Renal cortex interstitium (tissue), 11 donors: ENCODE measurements around the gene HOXA10. TPM values are rescaled to one million over a fixed set of nuclear protein-coding genes. Genes with fewer than 3 reads are reported as not detected.

Experiments used
- DNase-seq, 11 donors: peaks; one replicate each; pipeline ENCODE4 v3.0.0-alpha.2; 2013; ENCODE audit warnings: low read depth in 9 of 11, low spot score in 4 of 11; ENCODE audit errors: extremely low read depth in 1 of 11
- polyA plus RNA-seq, 3 donors: library from polyadenylated mRNA; unstranded; fragments of 120-200 nt; gene quantifications; one replicate each; pipeline ENCODE4 v1.2.1, GENCODE V29; 2013; ENCODE audit not compliant: insufficient read length in 3 of 3

The HOXA10 gene
- polyA plus RNA-seq, 3 donors, result 140 to 148 (median 145) TPM

DNA sequence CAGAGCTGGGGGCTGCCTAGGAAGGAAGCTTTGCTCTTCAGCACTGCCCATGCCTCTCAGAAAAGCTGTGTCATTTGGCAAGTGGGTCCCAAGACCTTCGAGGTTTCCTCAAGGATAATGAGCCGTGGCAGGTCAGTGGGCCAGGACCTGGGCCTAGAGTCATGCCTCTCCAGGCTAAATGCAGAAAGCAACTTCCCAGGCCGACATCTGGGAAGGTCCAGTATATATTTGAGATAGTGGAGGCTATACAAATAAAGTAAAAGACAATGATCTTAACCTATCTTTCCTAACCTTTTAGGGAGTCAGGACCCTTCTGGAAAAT lies 2.4 kb upstream of the HOXA10 start:
- no peak for DNase-seq

DNA sequence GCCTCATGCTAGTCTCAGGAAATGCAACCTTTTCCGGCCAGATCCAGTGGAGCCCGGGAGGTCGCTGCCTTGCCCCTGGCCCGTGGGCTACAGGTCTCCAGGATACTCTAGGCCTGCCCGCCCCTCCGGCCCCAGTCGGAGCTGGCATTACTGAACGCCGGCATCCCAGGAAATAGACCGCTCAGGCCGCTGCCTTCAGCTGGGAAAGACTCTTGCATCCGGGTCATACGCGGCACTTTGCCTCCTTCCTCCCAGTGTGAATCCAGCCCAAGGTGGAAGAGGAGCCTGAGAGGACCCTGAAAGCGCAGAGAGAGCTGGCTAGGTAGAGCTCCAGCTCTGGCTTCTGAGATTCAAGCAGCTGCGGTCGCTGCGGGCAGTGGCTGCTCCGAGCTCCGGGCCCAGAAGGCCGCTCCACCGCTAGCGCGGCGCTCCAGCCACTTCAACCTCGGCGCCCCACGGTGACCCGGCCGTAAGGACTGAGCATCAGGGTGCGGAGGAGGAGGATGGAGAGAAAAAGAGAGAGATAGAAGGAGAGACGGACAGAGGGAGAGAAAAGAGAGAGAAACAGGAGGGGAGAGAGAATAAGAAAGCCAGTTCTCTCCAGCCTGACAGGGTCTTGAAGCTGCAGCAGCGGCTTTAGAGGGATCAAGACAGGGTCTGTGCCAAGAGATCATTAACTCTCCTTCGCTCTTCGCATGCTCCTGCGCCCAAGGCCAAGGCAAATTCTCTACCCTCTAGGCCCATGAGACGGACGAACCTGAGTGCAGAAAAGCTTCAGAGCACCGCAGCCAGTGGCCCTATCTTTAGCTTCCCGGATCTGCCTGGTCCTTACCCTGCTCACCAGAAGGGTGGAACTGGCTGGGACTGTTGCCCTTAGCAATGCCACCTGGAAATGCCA lies 1.8 kb upstream of the HOXA10 start:
- no peak for DNase-seq

- peak in 1 of 11 donors; percentile 86 for DNase-seq
Observed at GRCh38 chr7:27174874-27175625, 930 bp upstream of the HOXA10 start.

GRCh38 chr7:27173511-27173955 lies 587 bp downstream of the HOXA10 start:
- DNase-seq, result no peak

- DNase-seq, result peak in 4 of 11 donors; percentile 78 to 86 (median 82)
Observed at GRCh38 chr7:27172823-27173510, 1.2 kb downstream of the HOXA10 start.

DNA sequence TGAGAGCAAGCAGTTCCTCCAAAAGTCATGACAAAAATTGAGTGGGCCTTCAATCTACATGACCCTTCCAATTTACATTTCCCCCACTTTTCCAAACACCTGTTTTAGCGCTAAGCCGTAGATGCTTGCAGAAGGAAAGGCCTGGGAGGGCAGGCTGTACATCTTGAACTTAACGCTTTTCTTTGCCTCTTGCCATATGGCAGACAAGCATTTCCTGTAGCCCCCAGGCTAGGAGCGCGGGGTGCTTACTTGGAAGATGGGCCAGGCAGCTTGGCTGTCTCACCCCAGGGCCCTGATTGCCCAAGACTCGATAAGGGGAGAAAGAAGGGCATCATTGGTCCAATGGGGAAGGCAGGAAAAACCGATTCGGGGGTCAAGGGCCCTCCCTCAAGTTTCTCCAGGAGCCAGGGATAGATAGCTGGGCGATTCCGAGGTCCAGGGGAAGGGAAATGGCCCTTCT lies 1.8 kb downstream of the HOXA10 start:
- DNase-seq, result no peak

DNA sequence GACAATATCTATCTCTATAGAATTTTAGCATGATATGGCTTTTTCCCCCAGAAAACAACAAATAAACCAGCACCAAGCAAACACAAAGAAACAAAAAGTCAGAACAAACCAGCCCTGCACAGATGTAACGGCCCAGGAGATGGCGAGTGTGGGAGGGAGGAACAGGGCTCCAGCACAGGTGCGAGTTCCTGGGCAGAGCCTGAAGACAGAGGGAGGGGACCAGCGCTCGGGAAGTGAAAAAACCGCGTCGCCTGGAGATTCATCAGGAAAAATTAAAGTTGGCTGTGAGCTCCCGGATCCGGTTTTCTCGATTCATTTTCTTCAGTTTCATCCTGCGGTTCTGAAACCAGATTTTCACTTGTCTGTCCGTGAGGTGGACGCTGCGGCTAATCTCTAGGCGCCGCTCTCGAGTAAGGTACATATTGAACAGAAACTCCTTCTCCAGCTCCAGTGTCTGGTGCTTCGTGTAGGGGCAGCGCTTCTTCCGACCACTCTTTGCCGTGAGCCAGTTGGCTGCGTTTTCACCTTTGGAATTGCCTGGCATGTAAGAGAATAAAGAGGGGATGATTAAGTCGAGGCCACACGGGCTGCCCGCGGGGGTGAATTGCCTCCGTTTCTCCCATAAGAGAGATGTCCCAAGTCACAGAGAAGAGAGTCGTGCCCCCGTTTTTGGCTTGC lies 2.3 kb downstream of the HOXA10 start:
- DNase-seq, result no peak

DNA sequence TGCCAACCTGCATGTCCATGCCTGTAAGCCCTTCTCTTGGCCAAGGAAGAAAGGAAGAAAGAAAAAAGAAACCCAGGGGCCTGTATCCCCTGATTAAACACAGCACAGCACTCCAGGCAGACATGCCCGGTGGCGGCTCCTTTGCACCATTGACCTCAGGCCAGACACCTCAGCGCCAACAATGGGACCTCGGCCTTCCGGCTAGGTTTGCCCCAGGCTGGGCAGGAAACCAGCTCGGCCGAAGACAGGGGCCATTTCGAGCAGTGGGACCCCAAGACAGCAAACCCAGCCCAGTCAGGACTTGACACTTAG lies 2.8 kb downstream of the HOXA10 start:
- no peak for DNase-seq

- DNase-seq, result no peak
Observed at GRCh38 chr7:27170426-27171324, 3.4 kb downstream of the HOXA10 start.

- no peak for DNase-seq
Observed at GRCh38 chr7:27169658-27170425, 4.3 kb downstream of the HOXA10 start.

DNA sequence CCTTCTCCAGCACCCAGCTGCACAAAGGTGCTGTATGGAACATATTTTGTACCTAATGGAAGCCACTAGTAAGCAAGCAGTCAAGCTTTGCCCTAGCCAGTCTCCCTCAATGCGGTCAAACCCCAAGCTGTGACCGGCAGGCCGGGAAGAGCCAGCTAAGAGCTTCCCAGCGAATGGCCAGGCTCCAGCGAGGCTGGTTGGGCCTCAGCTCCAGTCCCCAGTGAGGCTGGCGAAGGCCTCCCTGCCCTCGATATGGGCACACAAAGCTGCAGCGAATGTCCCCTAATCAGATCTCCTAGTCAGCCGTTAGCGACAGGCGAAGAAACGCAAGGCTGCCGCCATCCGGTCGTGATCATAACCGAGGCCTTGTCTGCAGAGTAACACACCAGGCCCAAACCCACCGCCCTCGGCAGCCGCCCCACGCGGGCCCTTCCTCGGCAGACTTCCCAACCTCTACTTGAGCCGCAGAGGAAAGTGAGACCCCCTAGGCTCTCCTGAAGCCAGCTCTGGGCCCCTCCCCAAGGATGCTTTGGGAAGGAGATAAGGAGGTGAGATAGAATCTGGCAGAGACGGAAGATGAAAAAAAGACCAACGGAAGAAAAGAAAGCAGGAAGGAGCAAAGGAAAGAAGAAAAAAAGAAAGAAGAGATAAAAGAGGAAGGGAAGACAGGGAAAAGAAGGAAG lies 5.7 kb downstream of the HOXA10 start:
- no peak for DNase-seq

DNA sequence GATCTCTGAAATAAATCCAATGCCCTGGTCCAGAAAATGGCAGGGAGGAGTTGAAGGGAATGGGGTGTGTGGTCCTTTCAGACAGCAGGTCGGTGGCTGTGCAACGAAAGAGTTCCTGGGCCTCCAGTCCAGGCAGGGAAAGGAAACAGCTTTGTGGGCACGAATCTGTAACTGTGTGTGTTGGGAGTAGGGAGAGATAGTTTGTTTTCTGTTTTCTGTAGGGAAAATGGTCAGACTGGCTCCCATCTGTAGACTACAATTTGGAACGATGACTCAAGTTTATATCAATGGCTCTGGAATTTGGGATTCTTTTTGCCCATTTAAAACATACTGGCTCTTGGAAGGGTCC lies 6.2 kb downstream of the HOXA10 start:
- DNase-seq, result no peak

- no peak for DNase-seq
Observed at GRCh38 chr7:27166531-27167505, 7.3 kb downstream of the HOXA10 start.

DNA sequence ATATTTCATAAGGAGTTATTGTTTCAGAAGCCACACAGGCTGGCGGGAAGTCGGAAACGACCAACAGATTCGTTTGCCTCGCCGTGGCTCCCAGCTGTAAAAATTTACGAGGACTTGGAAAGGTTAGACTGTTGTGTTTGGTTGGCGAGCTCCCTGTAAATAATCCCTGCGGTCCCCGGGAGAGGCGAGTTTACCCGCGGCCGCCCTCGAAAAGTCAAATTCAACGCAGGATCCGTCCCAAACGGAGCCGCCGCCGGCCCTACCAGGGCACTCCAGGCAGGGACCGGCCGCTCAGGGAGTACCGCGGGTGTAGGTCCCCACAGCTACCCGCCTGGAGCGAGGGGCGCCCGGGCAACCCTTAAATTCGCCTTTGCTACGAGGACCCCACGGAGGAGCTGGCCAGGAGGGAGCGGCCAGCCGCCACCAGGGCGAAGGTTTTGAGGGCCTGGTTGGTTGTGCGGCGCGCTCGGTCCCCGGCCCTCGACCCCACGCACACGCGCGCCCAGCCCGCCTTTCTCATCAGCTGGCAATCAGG lies 8.1 kb downstream of the HOXA10 start:
- DNase-seq, result peak in 4 of 11 donors; percentile 80 to 88 (median 86)

GRCh38 chr7:27165089-27165995 lies 8.8 kb downstream of the HOXA10 start, which contains the start of gene HOXA9:
Gene HOXA9, minus strand, starts transcription at chr7:27165537. Its CDS starts 80 bp downstream, at chr7:27165457.
- DNase-seq, result peak in 10 of 11 donors; percentile 85 to 94 (median 92)
